ENCODE measurements around the gene PDE5A. TPM values are rescaled to one million over a fixed set of nuclear protein-coding genes. Genes with fewer than 3 reads are reported as not detected.
A peak's percentile ranks its signal among the peaks of the same experiment; 100 is the strongest.

Gene PDE5A
- total and polyA plus RNA-seq, 2 experiments from 2014 or later = 8.0 to 13.8 TPM

GRCh38 chr4:119506806-119507205 lies 121.8 kb downstream of the PDE5A start:
- in situ Hi-C loops (cut with MboI) = no loop called here
- Histone ChIP-seq H3K36me3 (ENCODE audit: low read depth) (peaks cover 29% of the 10 kb centered on the region; the same call in 1 of the 2 replicates), H3K9ac (no peak overlapping the region), H3K9me3 (ENCODE audit: low read depth) (no peaks in the 10 kb centered on the region), H4K20me1 (ENCODE audit: insufficient read depth) (no peaks in the 10 kb centered on the region), H2AFZ (no peak overlapping the region), H3K4me1 (ENCODE audit: insufficient read depth) (0 out of 2 replicates have a peak, but pooled peaks cover 8% of the 10 kb centered on the region), H3K9me2 (ENCODE audit: insufficient read depth) (no peaks in the 10 kb centered on the region), H3K79me2 (ENCODE audit: insufficient read depth) (no peaks in the 10 kb centered on the region), H3K27ac (no peak overlapping the region), H3K4me3 (no peak overlapping the region), H3K4me2 (ENCODE audit: unreplicated experiment) (no peak overlapping the region), H3F3A (ENCODE audit: insufficient read depth) (peaks cover 6% of the 10 kb centered on the region; the same call in 1 of the 2 replicates), H3K27me3 (replicated peaks; ENCODE audit: insufficient read depth) (no peaks in the 10 kb centered on the region)
- no peak for DNase-seq
- WGBS, 2 experiments (ENCODE audit: low coverage in 1 of 2, low lambda C conversion rate in 2 of 2, missing lambda C conversion rate in 2 of 2) = 100% methylated on average over 1 of the region's 1 CpG
- TF ChIP-seq EZH2phosphoT487 (IDR thresholded peaks at IDR 0.05; ENCODE audit: insufficient read depth, low read depth) (no peak), EZH2 (IDR thresholded peaks at IDR 0.05; ENCODE audit: insufficient read depth, poor library complexity, severe bottlenecking) (no peak)

GRCh38 chr4:119504616-119505015 lies 124.0 kb downstream of the PDE5A start:
- TF ChIP-seq EZH2phosphoT487 (IDR thresholded peaks at IDR 0.05; ENCODE audit: insufficient read depth, low read depth) = no peak
- TF ChIP-seq EZH2 (IDR thresholded peaks at IDR 0.05; ENCODE audit: insufficient read depth, poor library complexity, severe bottlenecking) = no peak
- Histone ChIP-seq H3K79me2 (ENCODE audit: insufficient read depth) (no peaks in the 10 kb centered on the region), H3K36me3 (ENCODE audit: low read depth) (peaks cover 36% of the 10 kb centered on the region), H3K9me2 (ENCODE audit: insufficient read depth) (no peaks in the 10 kb centered on the region), H4K20me1 (ENCODE audit: insufficient read depth) (no peaks in the 10 kb centered on the region), H3F3A (ENCODE audit: insufficient read depth) (no peaks in the 10 kb centered on the region), H3K4me3 (no peak overlapping the region), H2AFZ (no peak overlapping the region), H3K9me3 (ENCODE audit: low read depth) (no peaks in the 10 kb centered on the region), H3K4me1 (ENCODE audit: insufficient read depth) (no peaks in the 10 kb centered on the region), H3K4me2 (ENCODE audit: unreplicated experiment) (no peak overlapping the region), H3K9ac (no peak overlapping the region), H3K27me3 (replicated peaks; ENCODE audit: insufficient read depth) (no peaks in the 10 kb centered on the region), H3K27ac (no peak overlapping the region)
- in situ Hi-C loops (cut with MboI) = no loop called here
- WGBS, 2 experiments (ENCODE audit: low coverage in 1 of 2, low lambda C conversion rate in 2 of 2, missing lambda C conversion rate in 2 of 2) = 100% methylated on average over 1 of the region's 1 CpG
- DNase-seq = no peak

GRCh38 chr4:119501740-119502139 lies 126.9 kb downstream of the PDE5A start:
- WGBS, 2 experiments (ENCODE audit: low coverage in 1 of 2, low lambda C conversion rate in 2 of 2, missing lambda C conversion rate in 2 of 2) = 100% methylated on average over 2 of the region's 2 CpGs
- in situ Hi-C loops (cut with MboI) = no loop called here

GRCh38 chr4:119498527-119498926 lies 130.1 kb downstream of the PDE5A start:
- TF ChIP-seq EZH2phosphoT487 (IDR thresholded peaks at IDR 0.05; ENCODE audit: insufficient read depth, low read depth) = no peak
- no peak for TF ChIP-seq EZH2 (IDR thresholded peaks at IDR 0.05; ENCODE audit: insufficient read depth, poor library complexity, severe bottlenecking)
- no peak overlapping the region for H3K27ac ChIP-seq
- no peaks in the 10 kb centered on the region for H3K9me3 ChIP-seq (ENCODE audit: low read depth)
- in situ Hi-C loops (cut with MboI) = no loop called here
- WGBS, 2 experiments (ENCODE audit: low coverage in 1 of 2, low lambda C conversion rate in 2 of 2, missing lambda C conversion rate in 2 of 2) = 64 to 65% methylated on average over 3 of the region's 3 CpGs
- no peaks in the 10 kb centered on the region for H3F3A ChIP-seq (ENCODE audit: insufficient read depth)
- no peak overlapping the region for H3K9ac ChIP-seq
- H3K4me3 ChIP-seq = no peak overlapping the region
- H2AFZ ChIP-seq = no peak overlapping the region
- H3K9me2 ChIP-seq (ENCODE audit: insufficient read depth) = no peaks in the 10 kb centered on the region
- peak; percentile 4 for DNase-seq
- H3K36me3 ChIP-seq (ENCODE audit: low read depth) = peaks cover 53% of the 10 kb centered on the region
- H3K4me2 ChIP-seq (ENCODE audit: unreplicated experiment) = no peak overlapping the region
- no peaks in the 10 kb centered on the region for H3K27me3 ChIP-seq (replicated peaks; ENCODE audit: insufficient read depth)
- H3K4me1 ChIP-seq (ENCODE audit: insufficient read depth) = no peaks in the 10 kb centered on the region
- H3K79me2 ChIP-seq (ENCODE audit: insufficient read depth) = no peaks in the 10 kb centered on the region
- H4K20me1 ChIP-seq (ENCODE audit: insufficient read depth) = no peaks in the 10 kb centered on the region

More at GRCh38 chr4:119501740-119502139, 126.9 kb downstream of the PDE5A start:
- H3K9me3 ChIP-seq (ENCODE audit: low read depth) = no peaks in the 10 kb centered on the region
- TF ChIP-seq EZH2phosphoT487 (IDR thresholded peaks at IDR 0.05; ENCODE audit: insufficient read depth, low read depth) (no peak), EZH2 (IDR thresholded peaks at IDR 0.05; ENCODE audit: insufficient read depth, poor library complexity, severe bottlenecking) (no peak)
- H3K36me3 ChIP-seq (ENCODE audit: low read depth) = peaks cover 49% of the 10 kb centered on the region
- no peak overlapping the region for H3K4me3 ChIP-seq
- H3K27ac ChIP-seq = no peak overlapping the region
- no peak for DNase-seq
- H2AFZ ChIP-seq = no peak overlapping the region
- no peaks in the 10 kb centered on the region for H3K79me2 ChIP-seq (ENCODE audit: insufficient read depth)
- H4K20me1 ChIP-seq (ENCODE audit: insufficient read depth) = no peaks in the 10 kb centered on the region
- H3K9me2 ChIP-seq (ENCODE audit: insufficient read depth) = no peaks in the 10 kb centered on the region
- no peak overlapping the region for H3K9ac ChIP-seq
- no peaks in the 10 kb centered on the region for H3K4me1 ChIP-seq (ENCODE audit: insufficient read depth)
- H3K27me3 ChIP-seq (replicated peaks; ENCODE audit: insufficient read depth) = no peaks in the 10 kb centered on the region
- no peak overlapping the region for H3K4me2 ChIP-seq (ENCODE audit: unreplicated experiment)
- no peaks in the 10 kb centered on the region for H3F3A ChIP-seq (ENCODE audit: insufficient read depth)

GRCh38 chr4:119493886-119494285 lies 134.7 kb downstream of the PDE5A start:
- no peaks in the 10 kb centered on the region for H3F3A ChIP-seq (ENCODE audit: insufficient read depth)
- WGBS, 2 experiments (ENCODE audit: low coverage in 1 of 2, low lambda C conversion rate in 2 of 2, missing lambda C conversion rate in 2 of 2) = 100% methylated on average over 1 of the region's 1 CpG
- H4K20me1 ChIP-seq (ENCODE audit: insufficient read depth) = no peaks in the 10 kb centered on the region
- no peak overlapping the region for H3K27ac ChIP-seq
- no peak overlapping the region for H3K4me2 ChIP-seq (ENCODE audit: unreplicated experiment)
- no peak for TF ChIP-seq EZH2phosphoT487 (IDR thresholded peaks at IDR 0.05; ENCODE audit: insufficient read depth, low read depth)
- no peak for TF ChIP-seq EZH2 (IDR thresholded peaks at IDR 0.05; ENCODE audit: insufficient read depth, poor library complexity, severe bottlenecking)
- no peak overlapping the region for H3K9ac ChIP-seq
- no peak for DNase-seq
- no peaks in the 10 kb centered on the region for H3K79me2 ChIP-seq (ENCODE audit: insufficient read depth)
- in situ Hi-C loops (cut with MboI) = no loop called here
- H3K27me3 ChIP-seq (replicated peaks; ENCODE audit: insufficient read depth) = no peaks in the 10 kb centered on the region
- no peak overlapping the region for H2AFZ ChIP-seq
- no peaks in the 10 kb centered on the region for H3K9me3 ChIP-seq (ENCODE audit: low read depth)
- H3K4me3 ChIP-seq = no peak overlapping the region
- no peaks in the 10 kb centered on the region for H3K9me2 ChIP-seq (ENCODE audit: insufficient read depth)
- no peaks in the 10 kb centered on the region for H3K4me1 ChIP-seq (ENCODE audit: insufficient read depth)
- H3K36me3 ChIP-seq (ENCODE audit: low read depth) = peaks cover 34% of the 10 kb centered on the region; the same call in 1 of the 2 replicates

Data from GM23248 (cell line).